ENCODE results near the gene DDX41.

Gene DDX41

DNA sequence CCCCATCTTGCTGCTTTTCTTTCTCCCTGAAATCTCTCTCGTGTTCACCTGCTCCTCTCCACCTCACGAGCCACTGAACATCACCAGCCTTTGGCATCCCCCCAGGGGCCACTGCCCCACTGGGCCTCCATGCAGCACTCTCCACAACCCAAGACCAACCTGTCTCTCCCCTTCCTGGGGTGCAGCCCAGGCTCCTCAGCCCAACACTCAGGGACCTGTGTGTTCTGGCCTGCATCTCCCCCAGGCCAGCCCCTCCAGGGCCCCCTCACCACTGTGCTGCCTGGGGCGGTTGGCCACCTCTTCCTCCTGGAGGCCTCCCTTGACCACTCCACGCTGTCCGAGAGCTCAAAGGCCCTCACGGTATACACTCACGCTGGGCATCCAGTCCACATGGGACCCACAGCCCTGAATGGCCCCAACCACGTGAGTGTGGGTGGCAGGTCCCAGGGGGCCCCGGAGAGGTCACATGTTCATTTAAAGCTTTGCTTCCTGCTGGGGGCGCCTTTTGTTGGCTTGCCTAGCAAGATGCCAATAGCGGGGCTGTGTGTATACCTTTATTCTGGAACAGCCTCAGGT lies 6.7 kb downstream of the DDX41 start:
- in situ Hi-C loops (cut with MboI; ENCODE audit: low pct_unique_long_range_greater_than_20kb, low sequenced_read_pairs, unreplicated experiment) = no loop called here

DNA sequence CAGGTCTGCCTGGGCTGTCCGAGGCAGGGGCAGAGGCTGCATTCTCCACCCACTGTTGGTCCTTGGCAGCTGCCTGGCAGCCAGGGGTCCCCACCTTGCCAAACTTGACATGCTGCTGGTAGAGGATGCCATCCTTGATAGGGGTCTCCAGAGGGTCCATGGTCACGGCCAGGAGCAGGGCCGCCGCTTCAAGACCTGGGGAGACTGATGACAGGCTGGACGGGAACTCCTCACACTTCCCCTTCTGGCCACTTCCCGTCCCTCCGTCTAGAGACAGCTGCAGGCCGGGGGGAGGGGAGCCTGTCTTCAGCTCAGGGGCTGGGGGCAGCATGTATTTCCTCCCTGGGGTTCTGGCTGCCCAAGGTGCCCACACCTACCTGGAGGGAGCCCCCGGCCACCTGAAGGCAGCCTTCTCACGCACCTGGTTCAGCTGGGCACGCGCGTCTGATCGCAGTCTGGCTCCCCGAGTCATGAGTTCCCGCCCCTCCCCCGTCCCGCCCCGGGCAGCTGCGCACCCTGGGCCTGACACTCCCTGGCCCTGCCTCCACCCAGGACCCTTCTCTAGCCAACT lies 7.3 kb downstream of the DDX41 start, which contains the start of gene DOK3:
Gene DOK3, minus strand, starts transcription at position 446 of the 571 bp plus-strand sequence. Its CDS starts 286 bp downstream, at position 160.
- in situ Hi-C loops (cut with MboI; ENCODE audit: low pct_unique_long_range_greater_than_20kb, low sequenced_read_pairs, unreplicated experiment) = no loop called here
- peak; percentile 66 for DNase-seq (ENCODE audit: low spot score)
- TF ChIP-seq CTCF (IDR thresholded peaks at IDR 0.05; ENCODE audit: extremely low read depth, insufficient read depth, missing control alignments) = no peak

More for the DNA sequence above, 6.7 kb downstream of the DDX41 start:
- peak; percentile 23 for TF ChIP-seq CTCF (IDR thresholded peaks at IDR 0.05; ENCODE audit: extremely low read depth, insufficient read depth, missing control alignments)
- peak; percentile 74 for DNase-seq (ENCODE audit: low spot score)

DNA sequence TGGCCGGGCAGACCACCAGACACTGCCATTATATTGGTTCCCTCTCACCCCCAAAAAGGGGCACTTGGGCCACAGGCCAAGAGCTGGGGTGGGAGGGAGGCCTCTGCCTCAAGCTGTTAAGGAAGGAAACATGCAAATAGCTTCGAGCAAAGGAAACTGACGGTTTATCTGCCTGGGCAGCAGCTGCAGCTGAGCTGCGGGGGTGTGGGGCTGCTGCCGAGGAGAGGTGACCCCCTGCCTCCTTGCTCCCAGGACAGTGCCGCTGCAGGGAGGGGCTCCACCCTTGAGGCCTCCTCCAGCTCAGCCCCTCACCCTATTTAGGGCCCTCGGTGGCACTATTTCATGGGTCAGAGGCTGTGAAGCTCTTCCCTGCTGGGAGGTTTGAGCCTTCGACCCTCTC lies 7.9 kb downstream of the DDX41 start:
- no peak for TF ChIP-seq CTCF (IDR thresholded peaks at IDR 0.05; ENCODE audit: extremely low read depth, insufficient read depth, missing control alignments)
- in situ Hi-C loops (cut with MboI; ENCODE audit: low pct_unique_long_range_greater_than_20kb, low sequenced_read_pairs, unreplicated experiment) = no loop called here
- peak; percentile 70 for DNase-seq (ENCODE audit: low spot score)

- no peak for TF ChIP-seq CTCF (IDR thresholded peaks at IDR 0.05; ENCODE audit: extremely low read depth, insufficient read depth, missing control alignments)
- no peak for DNase-seq (ENCODE audit: low spot score)
- in situ Hi-C loops (cut with MboI; ENCODE audit: low pct_unique_long_range_greater_than_20kb, low sequenced_read_pairs, unreplicated experiment) = no loop called here
These were observed 8.5 kb downstream of the DDX41 start for GRCh38 chr5:177508221-177508611.

GRCh38 chr5:177507596-177508220 lies 9.1 kb downstream of the DDX41 start:
- in situ Hi-C loops (cut with MboI; ENCODE audit: low pct_unique_long_range_greater_than_20kb, low sequenced_read_pairs, unreplicated experiment) = no loop called here
- DNase-seq (ENCODE audit: low spot score) = no peak
- no peak for TF ChIP-seq CTCF (IDR thresholded peaks at IDR 0.05; ENCODE audit: extremely low read depth, insufficient read depth, missing control alignments)

GRCh38 chr5:177507165-177507564 lies 9.6 kb downstream of the DDX41 start:
- no peak for DNase-seq (ENCODE audit: low spot score)

More at GRCh38 chr5:177507165-177507564, 9.6 kb downstream of the DDX41 start:
- in situ Hi-C loops (cut with MboI; ENCODE audit: low pct_unique_long_range_greater_than_20kb, low sequenced_read_pairs, unreplicated experiment) = no loop called here
- TF ChIP-seq CTCF (IDR thresholded peaks at IDR 0.05; ENCODE audit: extremely low read depth, insufficient read depth, missing control alignments) = peak; percentile 20

All from GM13977 (cell line).